HG03066 (cell line): ENCODE measurements around the gene RGP1.

ENCODE experiments used
- ATAC-seq: cut with Tn5 transposase; IDR thresholded peaks from one replicate; pipeline ENCODE4 v1.9.1; 2021; ENCODE audit warnings: low read depth; ENCODE audit not compliant: unreplicated experiment

RGP1 gene

GRCh38 chr9:35719546-35719945 is 29.5 kb upstream of the RGP1 start:
- ATAC-seq = no peak

GRCh38 chr9:35723426-35723825 is 25.7 kb upstream of the RGP1 start:
- no peak for ATAC-seq

GRCh38 chr9:35723908-35724307 is 25.2 kb upstream of the RGP1 start:
- no peak for ATAC-seq

- ATAC-seq = no peak
These were observed 23.7 kb upstream of the RGP1 start for GRCh38 chr9:35725362-35725761.

DNA sequence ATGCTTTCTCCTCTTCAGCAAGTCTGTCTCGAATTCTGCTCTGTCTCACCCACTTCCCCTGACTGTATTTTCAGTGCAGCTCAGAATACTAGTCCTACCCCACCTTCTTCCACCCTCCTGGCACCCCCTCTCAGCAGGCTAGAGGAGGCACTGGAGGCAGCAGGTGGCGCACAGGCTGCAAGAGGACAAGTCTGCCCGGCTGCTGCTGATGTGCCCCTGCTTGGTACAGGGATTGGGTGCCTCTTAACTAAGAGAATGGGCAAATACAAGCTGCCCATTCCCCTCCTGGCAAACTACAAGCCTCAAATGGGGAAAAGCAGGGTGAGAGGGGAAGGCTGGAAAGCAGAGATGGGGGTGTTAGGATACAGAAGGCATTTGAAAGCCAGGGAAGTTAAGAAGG is 22.2 kb upstream of the RGP1 start:
- no peak for ATAC-seq

- no peak for ATAC-seq
These were observed 21.4 kb upstream of the RGP1 start for GRCh38 chr9:35727676-35728040.

DNA sequence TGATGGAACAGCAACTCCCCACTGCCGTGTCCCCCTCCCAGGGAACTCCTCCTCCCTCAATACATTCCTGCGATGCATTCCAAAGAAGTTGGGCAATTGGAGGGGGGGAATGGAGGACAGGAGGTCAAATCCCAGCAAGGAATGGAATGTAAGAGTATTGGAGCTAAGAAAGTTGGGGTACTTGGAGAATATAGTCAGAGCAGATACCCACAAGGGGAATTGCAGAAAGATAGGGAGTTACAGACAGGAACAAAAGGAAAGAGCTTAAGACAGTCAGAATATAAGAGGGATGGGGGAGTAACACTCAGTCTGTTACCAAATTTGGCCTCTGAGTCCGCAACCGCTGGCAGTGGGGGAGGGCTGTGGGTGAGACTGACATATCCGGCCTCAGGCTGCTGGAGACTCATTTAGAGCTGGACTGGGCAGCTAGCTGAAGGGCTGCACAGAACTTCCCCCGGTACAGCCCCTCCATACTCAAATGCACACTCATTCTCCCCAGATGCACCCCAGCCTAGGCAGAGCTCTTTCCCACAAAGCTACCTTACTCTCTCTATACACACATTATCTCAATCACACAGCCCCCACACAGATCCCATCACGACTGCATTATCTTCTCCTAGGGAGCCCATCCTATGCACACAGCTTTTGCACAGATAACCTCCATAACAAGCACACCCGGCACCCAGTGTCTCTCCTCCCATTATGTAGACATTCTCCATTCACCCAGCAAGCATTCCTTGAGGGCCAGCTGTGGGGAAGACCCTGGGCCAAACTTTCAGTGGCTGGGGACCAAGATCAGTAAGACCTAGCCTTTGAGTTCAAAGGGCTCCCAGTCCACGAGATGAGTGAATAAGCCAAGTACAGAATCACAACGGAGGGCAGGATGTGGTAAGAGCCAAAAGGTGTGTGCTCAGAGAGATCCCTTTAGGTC is 20.8 kb upstream of the RGP1 start:
- no peak for ATAC-seq

- no peak for ATAC-seq
These were observed 20.0 kb upstream of the RGP1 start for GRCh38 chr9:35729101-35729500.

DNA sequence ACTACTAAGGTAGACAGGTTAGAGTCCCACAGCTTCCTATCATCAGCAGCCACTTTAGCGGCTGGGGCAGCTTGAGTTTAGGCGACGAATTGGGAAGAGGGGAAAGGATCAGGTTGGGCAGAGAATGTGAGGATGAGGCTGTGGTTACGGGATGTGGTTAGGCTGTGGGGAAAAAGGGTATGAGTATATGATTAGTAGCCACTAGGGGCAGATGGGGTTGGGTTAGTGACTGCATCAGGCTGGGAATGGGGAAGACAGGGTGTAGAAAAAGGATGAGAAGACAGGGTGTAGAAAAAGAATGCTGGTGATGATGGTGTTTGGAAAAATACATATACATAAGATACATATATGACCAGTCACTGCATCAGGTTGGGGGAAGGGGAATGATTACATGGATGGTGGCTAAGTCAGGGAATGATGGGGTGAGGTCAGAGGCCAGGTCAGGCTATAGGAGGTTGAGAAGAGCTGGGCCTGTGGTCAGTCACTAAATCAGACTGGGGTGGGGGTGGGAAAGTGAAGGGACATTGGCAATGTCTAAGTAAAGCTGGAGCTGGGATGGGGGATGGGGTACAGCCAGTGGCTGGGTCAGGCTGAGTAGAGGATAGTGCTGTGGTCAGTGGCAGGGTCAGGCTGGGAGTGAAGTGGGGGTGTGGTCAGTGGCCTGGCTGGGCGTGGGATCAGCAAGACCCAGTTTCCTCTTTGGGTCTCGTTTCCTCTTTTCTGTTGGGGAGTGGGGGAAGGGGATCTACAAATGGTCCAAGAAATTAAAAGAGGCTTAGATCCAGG is 19.2 kb upstream of the RGP1 start:
- ATAC-seq = no peak

DNA sequence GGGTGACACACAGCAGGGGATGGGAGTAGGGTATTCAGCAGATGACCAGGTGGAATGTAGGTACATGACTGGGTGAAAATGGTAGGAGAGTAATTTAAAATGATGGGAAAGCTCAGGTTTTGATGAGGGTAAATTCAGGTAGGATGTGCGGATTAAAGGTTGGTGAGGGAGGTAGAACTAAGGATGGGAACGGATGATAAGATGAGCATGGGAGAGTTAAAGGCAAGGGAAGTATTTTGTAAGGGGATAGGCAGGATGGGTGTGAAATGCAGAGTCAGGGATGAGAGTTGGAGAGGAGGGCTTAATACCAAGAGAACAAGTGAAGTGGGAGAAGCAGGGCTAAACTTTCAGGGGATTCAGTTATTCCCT is 18.6 kb upstream of the RGP1 start:
- no peak for ATAC-seq

DNA sequence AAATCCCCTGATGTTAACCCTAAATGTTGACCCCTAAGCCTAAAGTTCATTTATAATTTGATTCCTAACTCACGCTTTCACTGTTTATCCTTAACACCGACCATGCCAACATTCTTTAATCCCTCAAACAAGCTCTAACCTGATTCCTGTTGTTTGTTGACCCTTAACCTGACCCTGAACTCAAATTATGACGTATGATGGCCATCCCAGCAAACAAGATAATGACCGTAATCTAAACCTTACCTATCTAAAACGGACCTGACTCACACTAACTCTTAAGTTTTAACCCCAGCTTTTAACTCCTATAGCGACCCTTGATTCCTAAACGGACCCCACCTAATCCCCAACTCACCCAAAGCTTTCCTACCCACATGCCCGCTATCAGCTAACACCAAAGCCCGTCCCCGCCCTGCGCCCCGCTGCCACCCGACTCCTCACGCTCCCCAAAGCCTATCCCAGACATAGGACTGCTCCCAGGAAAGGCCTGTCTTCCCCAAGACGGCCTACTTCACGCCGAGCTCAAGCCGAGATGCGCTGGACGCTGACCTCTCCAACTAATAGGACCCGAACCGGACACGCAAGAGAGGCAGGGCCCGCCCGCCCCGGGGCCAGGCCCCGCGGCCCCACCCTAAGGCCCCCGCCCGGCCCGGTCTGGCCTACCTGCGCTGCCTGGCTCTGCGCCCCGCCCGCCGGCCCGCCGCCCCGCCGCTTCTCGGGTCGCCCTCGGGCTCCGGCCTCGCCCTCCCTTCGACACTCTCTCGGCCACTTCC is 17.5 kb upstream of the RGP1 start:
- ATAC-seq = no peak

GRCh38 chr9:35732185-35732799 is 16.8 kb upstream of the RGP1 start, which contains the start of the genes CREB3 and TLN1:
TSS of gene CREB3 (plus strand) at chr9:35732666. CDS start at chr9:35732773, 107 bp downstream.
TSS of gene TLN1 (minus strand) at chr9:35732195. CDS start at chr9:35725694, 6,501 bp downstream.
- ATAC-seq = peak; percentile 74

DNA sequence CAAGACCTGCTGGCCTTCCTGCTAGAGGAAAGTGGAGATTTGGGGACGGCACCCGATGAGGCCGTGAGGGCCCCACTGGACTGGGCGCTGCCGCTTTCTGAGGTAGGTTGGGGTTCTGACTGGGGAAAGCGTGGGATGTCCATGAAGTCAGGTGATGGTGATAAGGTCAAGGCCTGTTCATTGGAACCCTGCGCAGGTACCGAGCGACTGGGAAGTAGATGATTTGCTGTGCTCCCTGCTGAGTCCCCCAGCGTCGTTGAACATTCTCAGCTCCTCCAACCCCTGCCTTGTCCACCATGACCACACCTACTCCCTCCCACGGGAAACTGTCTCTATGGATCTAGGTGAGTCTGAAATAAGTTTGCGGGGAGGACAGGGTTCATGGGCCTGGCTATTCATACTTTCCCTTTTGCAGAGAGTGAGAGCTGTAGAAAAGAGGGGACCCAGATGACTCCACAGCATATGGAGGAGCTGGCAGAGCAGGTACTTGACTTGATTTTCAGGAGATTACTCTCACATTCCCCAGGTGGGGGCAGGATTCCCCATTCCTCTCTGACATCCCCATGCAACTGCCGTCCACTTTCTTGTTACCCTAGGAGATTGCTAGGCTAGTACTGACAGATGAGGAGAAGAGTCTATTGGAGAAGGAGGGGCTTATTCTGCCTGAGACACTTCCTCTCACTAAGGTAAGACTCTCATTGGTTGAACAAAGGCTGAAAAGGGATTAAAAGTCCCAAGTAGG is 16.1 kb upstream of the RGP1 start:
- ATAC-seq = peak; percentile 1

GRCh38 chr9:35734096-35734495 is 15.0 kb upstream of the RGP1 start:
- no peak for ATAC-seq

- ATAC-seq = no peak
These were observed 12.9 kb upstream of the RGP1 start for GRCh38 chr9:35736201-35736633.

DNA sequence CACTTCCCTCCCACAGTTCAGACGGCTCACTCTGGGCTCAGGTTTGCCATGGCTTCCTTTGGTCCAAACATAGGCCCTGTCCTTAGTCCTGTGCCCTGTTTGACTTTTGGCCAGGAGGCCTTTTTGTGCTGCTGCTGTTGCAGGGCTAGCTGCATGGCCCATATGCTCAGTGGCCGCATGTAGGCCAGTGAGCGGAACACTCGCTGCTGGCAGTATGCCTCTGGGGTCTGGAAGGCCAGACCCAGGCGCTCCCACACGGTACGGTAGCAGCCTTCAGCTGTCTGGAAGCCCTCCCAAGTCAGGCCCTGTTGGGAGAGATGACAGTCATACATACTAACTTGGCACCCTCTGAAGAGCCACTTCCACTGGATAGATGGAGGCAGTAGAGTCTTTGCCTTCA is 11.9 kb upstream of the RGP1 start:
- ATAC-seq = no peak

- no peak for ATAC-seq
These were observed 10.9 kb upstream of the RGP1 start for GRCh38 chr9:35738186-35738585.

- ATAC-seq = no peak
These were observed 10.2 kb upstream of the RGP1 start for GRCh38 chr9:35738924-35739323.

DNA sequence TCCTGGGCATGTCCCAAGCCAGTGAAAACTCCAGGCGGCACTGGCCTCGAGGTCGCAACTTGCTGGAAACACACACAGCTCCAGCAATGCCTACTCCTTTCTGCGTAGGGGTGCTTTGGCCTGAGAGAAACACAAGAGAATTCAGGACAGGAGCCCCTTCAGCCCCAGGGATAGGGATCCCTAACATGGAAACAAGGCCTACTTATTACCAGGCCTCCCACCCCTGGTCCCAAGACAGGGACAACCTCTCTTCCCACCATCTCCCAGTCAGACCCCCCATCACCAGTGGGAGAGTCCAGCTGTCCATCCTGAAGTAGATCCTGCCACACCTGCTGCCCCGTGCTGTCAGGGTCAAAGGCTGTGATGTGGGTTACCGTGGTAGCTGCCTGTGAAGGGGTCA is 8.8 kb upstream of the RGP1 start:
- ATAC-seq = no peak

GRCh38 chr9:35741740-35742139 is 7.3 kb upstream of the RGP1 start:
- ATAC-seq = no peak
